DMS79 treated with DMSO at 0.1 percent for 48 hours (cell line): ENCODE measurements around the gene NDUFB8.
A peak's percentile ranks its signal among the peaks of the same experiment; 100 is the strongest.

ENCODE experiments used
- DNase-seq: peaks from one replicate; lab custom pipeline; 2025; lab: John Stamatoyannopoulos, UW

Gene NDUFB8

DNA sequence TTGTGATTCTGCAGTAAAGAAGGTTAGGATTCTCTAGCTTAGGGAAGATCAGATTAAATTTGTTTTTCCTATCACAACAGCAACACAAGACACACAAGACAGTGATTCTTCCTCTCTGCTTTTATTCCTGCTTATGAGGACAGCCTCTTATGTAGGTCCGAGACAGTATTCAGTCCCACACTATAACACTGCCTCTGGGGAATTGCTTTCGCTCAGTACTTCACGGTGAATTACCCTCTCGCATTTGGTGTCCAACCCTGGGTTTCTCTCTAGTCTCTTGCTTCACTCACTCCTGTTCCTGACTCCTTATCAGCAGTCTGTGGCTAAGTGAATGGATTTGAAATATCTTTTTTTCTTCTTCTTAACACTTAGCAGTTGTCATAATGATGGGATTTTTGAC, 7.8 kb upstream of the NDUFB8 start:
- DNase-seq, result no peak

- DNase-seq, result peak; percentile 78
These were observed 6.2 kb upstream of the NDUFB8 start, which contains the start of gene HIF1AN for GRCh38 chr10:100535715-100536353. Gene HIF1AN (plus strand): TSS chr10:100535943. CDS start chr10:100535959, 16 bp downstream.

DNA sequence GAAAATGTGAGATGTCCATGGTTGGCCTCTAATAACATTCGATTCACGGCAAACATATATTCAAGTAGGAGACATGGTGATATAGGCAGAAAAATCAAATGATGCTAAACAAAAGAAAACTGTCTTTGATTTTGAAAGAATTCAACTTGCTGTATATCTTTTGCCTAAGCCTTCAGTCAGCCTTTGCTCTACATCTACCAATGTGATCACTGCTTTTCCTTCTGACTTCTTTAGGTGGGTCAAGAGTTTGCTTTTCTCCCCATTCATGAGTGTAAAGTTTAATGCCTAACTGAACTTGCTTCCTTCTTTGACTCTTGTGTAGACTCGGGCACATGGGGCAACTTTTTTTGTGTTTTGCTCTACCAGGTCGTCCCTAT, 5.7 kb upstream of the NDUFB8 start:
- DNase-seq, result no peak

DNA sequence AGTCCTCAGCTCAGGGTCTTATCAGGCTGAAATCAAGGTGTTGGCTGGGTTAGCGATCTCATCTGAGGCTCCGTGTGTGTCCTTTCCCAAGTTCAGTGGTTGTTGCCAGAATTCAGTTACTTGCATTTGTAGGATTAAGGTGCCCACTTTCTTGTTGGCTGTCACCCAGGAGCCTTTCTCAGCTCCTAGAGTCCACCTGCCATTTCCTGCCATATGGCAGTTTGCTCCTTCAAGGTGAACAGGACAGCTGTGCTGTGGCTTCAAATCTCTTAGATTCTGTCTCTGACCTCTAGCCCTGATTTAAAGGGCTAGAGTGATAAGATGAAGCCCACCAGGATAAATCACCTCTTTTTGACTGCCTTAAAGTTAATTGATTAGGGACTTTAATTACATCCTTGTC, 5.1 kb upstream of the NDUFB8 start:
- peak; percentile 3 for DNase-seq

- DNase-seq, result no peak
These were observed 2.1 kb upstream of the NDUFB8 start for GRCh38 chr10:100531761-100532160.

GRCh38 chr10:100528921-100529474, 673 bp downstream of the NDUFB8 start:
- peak; percentile 2 for DNase-seq

DNA sequence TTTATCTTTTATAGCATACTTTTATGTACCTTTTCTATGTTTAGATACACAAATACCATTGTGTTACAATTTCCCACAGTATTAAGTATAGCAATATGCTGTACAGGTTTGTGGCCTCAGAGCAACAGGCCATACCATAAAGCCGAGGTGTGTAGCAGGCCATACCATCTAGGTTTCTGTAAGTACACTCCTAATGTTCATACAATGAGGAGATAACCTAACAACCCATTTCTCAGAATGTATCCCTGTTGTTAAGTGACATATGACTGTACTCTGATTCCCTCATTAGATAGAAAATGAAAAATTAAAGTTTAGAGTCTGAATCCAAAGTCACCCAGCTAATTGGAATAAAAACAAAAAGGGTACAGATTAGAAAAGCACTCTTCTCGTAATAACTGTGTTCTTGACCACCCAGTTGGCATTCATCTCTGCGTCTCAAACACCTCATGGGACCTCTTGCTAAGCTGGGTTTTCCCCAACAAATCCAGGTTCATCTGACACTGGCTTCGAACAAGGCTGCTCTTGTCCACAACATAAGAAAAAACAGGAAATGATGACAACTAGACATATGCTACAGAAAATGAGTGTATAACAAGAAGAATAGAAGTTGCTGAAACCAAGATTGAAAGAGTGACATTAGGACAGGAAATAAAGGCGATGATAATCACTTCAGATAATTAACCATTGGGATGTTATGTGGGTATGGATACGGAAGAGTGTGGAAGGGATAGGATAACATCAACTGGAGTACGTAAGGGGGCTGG, 1.4 kb downstream of the NDUFB8 start:
- DNase-seq, result no peak

DNA sequence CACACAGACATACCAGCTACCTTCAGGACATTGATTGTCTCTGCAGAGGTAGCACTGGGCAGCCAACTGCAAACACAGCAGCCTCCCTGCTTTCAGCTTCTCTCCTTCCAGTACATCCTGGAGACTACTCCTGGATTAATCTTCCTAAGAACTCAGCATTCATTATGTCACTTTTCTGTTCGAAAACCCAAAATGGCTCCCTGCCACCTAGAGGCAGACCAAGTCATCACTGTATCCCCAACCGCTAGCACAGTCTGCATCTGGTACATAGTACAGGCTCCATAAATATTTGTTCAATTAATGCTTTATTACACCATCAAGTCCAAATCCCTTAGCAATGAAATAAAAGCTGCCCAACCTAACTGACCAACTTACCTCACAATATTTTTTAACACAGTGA, 5.0 kb downstream of the NDUFB8 start:
- DNase-seq, result no peak

- peak; percentile 3 for DNase-seq
These were observed 5.5 kb downstream of the NDUFB8 start for GRCh38 chr10:100524206-100524605.

GRCh38 chr10:100522945-100523344, 6.7 kb downstream of the NDUFB8 start:
- no peak for DNase-seq

- no peak for DNase-seq
These were observed 7.4 kb downstream of the NDUFB8 start for GRCh38 chr10:100522107-100522801.

DNA sequence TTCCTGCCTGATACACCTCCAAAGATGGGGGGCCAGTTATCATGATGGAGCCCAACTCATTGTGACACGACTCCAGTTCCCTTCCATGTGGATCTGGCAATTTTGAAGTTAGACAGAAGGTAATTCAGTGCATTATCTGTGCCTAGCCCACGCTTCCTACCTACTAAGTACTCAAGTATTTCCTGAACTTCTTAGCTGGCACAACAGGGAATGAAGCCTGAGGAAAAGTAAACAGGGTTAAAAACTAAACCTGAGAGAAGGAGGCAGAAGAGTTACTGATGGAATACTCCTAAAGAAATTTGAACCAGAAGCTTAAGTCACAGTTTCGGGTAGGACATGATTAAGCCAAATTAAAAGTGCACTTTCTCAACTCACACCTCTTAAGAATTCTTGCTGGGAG, 8.9 kb downstream of the NDUFB8 start:
- no peak for DNase-seq

DNA sequence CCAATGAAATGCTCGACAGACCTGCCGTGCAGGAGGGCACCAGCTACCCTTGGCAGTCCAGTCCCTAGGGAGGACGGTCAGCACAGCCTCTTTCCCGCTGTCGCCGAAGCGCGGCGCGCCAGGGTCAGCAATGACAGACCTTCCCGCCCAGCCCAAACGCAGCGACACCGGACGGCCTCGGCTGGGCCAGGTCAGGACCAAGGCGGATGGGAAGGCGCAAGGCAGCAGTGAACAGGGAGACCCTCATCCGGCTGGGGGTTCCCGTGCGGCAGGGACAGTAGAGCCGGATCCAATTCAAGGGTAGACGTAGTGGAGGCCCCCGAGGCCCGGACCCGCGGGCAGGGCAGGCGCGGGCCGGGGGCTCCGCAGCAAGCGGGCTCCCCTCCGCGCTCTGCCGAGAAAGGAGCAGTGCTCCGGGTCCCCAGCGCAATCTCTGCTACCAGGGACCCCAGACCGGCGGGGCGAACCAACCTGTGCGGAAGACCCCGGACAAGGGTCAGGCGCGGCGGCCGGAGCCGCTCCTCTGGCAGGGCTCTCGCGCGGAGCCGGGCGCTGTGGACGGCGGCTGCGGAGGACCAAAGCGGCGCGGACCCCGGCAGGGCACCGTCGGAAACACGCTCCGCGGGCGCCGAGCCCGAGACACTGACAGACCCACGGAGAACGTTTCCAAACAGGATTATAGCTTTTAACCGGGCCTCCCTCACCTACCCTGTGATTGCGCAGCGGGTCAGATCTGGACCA, 10.2 kb downstream of the NDUFB8 start, which contains the start of gene SEC31B:
TSS of gene SEC31B (minus strand) at position 551 of the 741 bp plus-strand sequence. CDS start 2,909 bp downstream, outside the sequence.
- DNase-seq, result no peak

- peak; percentile 31 for DNase-seq
These were observed 10.9 kb downstream of the NDUFB8 start for GRCh38 chr10:100518761-100519241.

DNA sequence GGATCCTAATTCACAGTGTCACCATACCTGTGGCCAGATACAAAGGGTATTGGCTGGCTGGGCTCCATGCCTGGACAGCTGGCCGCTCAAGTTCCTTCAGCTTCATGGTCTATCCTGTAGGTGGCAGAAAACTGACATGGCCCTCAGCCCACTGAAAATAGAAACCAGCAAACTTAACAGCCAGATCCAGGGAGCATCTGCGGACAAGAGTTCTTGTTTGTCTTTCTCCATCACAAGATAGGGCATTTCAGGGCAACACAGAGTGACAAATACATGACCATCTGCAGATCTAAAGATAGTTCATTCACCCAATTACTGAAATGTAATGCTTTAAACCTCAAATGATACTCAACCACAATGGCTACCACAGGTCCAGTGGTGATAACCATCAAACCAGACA, 12.8 kb downstream of the NDUFB8 start:
- DNase-seq, result no peak

DNA sequence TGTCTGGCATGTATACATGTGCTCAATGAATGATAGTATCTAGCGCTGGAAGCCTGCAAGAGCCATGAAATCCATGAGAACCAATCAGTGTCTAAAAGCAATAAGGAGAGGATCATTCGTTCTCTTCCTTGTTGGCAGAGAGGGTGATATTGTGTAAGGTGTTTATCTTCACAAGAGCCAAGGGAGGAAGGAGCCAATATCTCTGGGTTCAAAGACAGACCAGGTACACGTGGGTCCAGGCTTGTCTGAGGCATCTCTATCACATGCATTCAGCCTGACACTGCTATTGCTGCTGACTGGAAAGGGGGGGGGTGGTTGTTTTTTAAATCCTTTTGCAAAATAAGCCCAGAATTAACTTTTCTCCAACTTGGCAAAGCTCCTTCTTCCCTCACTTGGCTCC, 14.1 kb downstream of the NDUFB8 start:
- no peak for DNase-seq

- DNase-seq, result no peak
These were observed 18.9 kb downstream of the NDUFB8 start for GRCh38 chr10:100510533-100511308.

DNA sequence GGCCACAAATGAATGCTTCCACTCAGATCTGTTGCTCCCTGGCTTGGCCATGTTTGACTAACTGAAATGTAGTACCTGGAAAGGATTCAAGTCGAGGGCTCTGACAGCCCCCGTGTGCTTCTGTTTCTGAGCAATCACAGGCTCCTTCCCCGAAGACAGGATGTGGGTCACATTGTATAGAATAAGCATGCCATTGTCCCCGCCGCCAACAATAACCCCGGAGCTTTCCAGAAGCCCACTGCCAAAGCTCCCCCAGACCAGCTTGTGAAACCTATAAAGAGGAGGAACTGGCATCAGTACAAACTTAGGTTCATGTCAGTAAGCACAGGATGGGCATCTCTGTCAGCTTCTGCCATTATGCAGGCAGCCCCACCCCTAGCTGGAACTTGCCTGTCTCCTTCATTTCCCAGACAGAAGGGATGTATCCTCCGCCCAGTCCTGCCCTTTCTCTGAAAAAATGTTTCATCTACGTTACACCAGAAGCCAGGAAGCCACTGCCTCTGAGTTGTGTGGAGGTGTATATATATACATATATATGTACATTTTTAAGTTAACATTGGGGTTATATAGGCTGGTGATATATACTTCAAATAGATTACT, 20.3 kb downstream of the NDUFB8 start:
- no peak for DNase-seq

- no peak for DNase-seq
These were observed 20.9 kb downstream of the NDUFB8 start for GRCh38 chr10:100508691-100509150.

DNA sequence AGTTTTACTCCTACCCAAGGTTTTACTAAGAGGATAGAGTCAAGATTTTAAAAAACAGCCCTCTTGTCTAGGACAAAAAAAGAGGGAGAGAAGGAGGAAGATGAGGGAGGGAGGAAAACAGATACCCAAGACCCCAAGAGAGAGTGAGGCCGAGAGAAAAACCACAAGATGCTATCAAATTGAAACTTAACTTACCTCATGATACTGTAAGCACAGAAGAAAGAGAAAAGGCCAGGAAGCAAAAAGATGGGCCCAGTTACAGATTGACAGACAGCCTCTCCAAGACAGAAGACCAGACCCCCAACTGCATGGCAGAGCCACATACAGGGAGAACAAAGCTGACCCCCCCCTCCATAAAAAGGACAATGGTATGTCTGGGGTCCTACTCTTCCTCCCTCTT, 21.4 kb downstream of the NDUFB8 start:
- no peak for DNase-seq
